NT2/D1 (cell line): ENCODE results near the gene OR10AD1.
A peak's percentile ranks its signal among the peaks of the same experiment; 100 is the strongest.

ENCODE experiments used
- DNase-seq: peaks from one replicate; pipeline ENCODE4 v3.0.0-alpha.2; 2011; ENCODE audit warnings: low read depth, low spot score
- H3K27me3 ChIP-seq: 2 replicates; pipeline ENCODE4 v1.6.0; 2011; ENCODE audit warnings: mild to moderate bottlenecking; ENCODE audit not compliant: insufficient read length, insufficient read depth
- H3K36me3 ChIP-seq: 2 replicates; pipeline ENCODE4 v1.6.1; 2011; ENCODE audit warnings: mild to moderate bottlenecking, low read length, mixed read lengths; ENCODE audit not compliant: insufficient read depth, insufficient read length
- H3K4me1 ChIP-seq: 2 replicates; pipeline ENCODE4 v1.5.1; 2011; ENCODE audit not compliant: insufficient read depth, insufficient read length
- H3K4me3 ChIP-seq: 2 replicates; pipeline ENCODE4 v1.5.1; 2011; ENCODE audit warnings: low read depth; ENCODE audit not compliant: insufficient read length
- H3K9ac ChIP-seq: 2 replicates; pipeline ENCODE4 v1.6.0; 2011; ENCODE audit warnings: low read depth; ENCODE audit not compliant: insufficient read length
- H3K9me3 ChIP-seq: 2 replicates; pipeline ENCODE4 v1.5.1; 2011; ENCODE audit warnings: mild to moderate bottlenecking, low read length; ENCODE audit not compliant: insufficient read depth
- SUZ12 ChIP-seq: IDR thresholded peaks from 2 replicates; pipeline ENCODE4 v1.6.1; 2011; ENCODE audit not compliant: insufficient read length, insufficient read depth; ENCODE audit errors: extremely low read depth
- YY1 ChIP-seq: IDR thresholded peaks from 2 replicates; pipeline ENCODE4 v1.6.1; 2011; ENCODE audit not compliant: insufficient read length, insufficient read depth
- ZNF274 ChIP-seq: IDR thresholded peaks from 2 replicates; pipeline ENCODE4 v1.6.1; 2011; ENCODE audit warnings: mild to moderate bottlenecking, low read depth, low read length

The OR10AD1 gene

GRCh38 chr12:48182631-48183030 is 20.5 kb downstream of the OR10AD1 start:
- peaks cover 57% of the 10 kb centered on the region for H3K27me3 ChIP-seq
- TF ChIP-seq SUZ12, result no peak
- no peak for TF ChIP-seq YY1
- no peak for TF ChIP-seq ZNF274
- peaks cover 11% of the 10 kb centered on the region for H3K4me1 ChIP-seq
- H3K4me3 ChIP-seq, result peak overlapping the region; percentile 72
- no peaks in the 10 kb centered on the region for H3K36me3 ChIP-seq
- peak overlapping the region; percentile 65 for H3K9ac ChIP-seq
- no peak for DNase-seq
- no peaks in the 10 kb centered on the region for H3K9me3 ChIP-seq

- no peaks in the 10 kb centered on the region for H3K9me3 ChIP-seq
- peaks cover 53% of the 10 kb centered on the region for H3K27me3 ChIP-seq
- peaks cover 10% of the 10 kb centered on the region for H3K4me1 ChIP-seq
Measured at GRCh38 chr12:48180857-48181495, 22.1 kb downstream of the OR10AD1 start.

DNA sequence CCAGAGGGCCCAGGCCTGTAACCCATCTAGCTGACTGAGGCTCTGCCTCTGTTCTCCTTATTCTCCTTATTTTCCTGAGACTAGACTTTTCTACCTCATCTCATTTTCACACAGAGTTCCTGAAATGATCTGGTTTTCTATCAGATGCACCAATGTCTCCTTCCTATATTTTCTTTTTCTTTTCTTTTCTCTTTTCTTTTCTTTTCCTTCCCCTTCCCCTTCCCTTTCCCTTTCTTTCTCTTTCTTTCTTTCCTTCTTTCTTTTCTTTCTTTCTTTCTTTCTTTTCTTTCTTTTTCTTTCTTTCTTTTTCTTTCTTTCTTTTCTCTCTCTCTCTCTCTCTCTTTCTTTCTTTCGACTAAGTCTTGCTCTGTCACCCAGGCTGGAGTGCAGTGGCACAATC is 22.7 kb downstream of the OR10AD1 start:
- H3K9ac ChIP-seq, result no peak overlapping the region
- DNase-seq, result no peak
- H3K4me1 ChIP-seq, result peaks cover 5% of the 10 kb centered on the region
- no peaks in the 10 kb centered on the region for H3K36me3 ChIP-seq
- H3K4me3 ChIP-seq, result no peak overlapping the region
- no peak for TF ChIP-seq YY1
- no peak for TF ChIP-seq SUZ12
- H3K9me3 ChIP-seq, result no peaks in the 10 kb centered on the region
- peaks cover 48% of the 10 kb centered on the region for H3K27me3 ChIP-seq

More at GRCh38 chr12:48180857-48181495, 22.1 kb downstream of the OR10AD1 start:
- no peak overlapping the region for H3K9ac ChIP-seq
- no peak for TF ChIP-seq YY1
- TF ChIP-seq ZNF274, result no peak
- TF ChIP-seq SUZ12, result no peak
- DNase-seq, result no peak
- H3K36me3 ChIP-seq, result no peaks in the 10 kb centered on the region
- no peak overlapping the region for H3K4me3 ChIP-seq

GRCh38 chr12:48179466-48179865 is 23.6 kb downstream of the OR10AD1 start:
- H3K9ac ChIP-seq, result no peak overlapping the region
- no peaks in the 10 kb centered on the region for H3K36me3 ChIP-seq
- peaks cover 38% of the 10 kb centered on the region for H3K27me3 ChIP-seq
- TF ChIP-seq YY1 (no peak), SUZ12 (no peak), ZNF274 (no peak)
- no peaks in the 10 kb centered on the region for H3K9me3 ChIP-seq
- H3K4me3 ChIP-seq, result no peak overlapping the region
- DNase-seq, result no peak
- peaks cover 3% of the 10 kb centered on the region for H3K4me1 ChIP-seq

DNA sequence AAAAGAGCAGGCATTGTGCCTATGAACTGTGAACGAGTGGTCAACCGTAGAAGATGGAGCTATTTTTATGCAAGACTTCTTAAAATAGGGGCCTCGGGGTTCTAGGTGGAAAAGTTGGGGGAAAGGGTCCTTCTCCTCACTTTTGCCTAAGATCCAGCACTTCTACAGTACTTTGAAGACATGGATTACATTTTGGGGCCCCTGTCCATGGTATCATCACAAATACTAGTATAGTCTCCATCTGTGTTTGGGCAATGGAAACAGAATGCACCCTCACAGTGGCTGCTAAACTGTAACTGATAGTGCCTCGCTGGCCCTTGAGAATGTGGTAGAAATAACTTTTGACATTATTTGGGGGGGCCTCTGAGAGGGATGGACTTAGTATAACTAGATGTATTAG is 25.1 kb downstream of the OR10AD1 start:
- peaks cover 27% of the 10 kb centered on the region for H3K27me3 ChIP-seq
- no peaks in the 10 kb centered on the region for H3K4me1 ChIP-seq
- H3K36me3 ChIP-seq, result no peaks in the 10 kb centered on the region

GRCh38 chr12:48176417-48176751 is 26.7 kb downstream of the OR10AD1 start:
- TF ChIP-seq SUZ12 (no peak), YY1 (no peak), ZNF274 (no peak)
- Histone ChIP-seq H3K9me3 (no peaks in the 10 kb centered on the region), H3K4me1 (no peaks in the 10 kb centered on the region), H3K4me3 (no peak overlapping the region), H3K27me3 (peaks cover 14% of the 10 kb centered on the region), H3K36me3 (no peaks in the 10 kb centered on the region), H3K9ac (no peak overlapping the region)
- no peak for DNase-seq

More for the DNA sequence above, 25.1 kb downstream of the OR10AD1 start:
- DNase-seq, result no peak
- Histone ChIP-seq H3K4me3 (no peak overlapping the region), H3K9ac (no peak overlapping the region), H3K9me3 (no peaks in the 10 kb centered on the region)
- TF ChIP-seq YY1 (no peak), SUZ12 (no peak), ZNF274 (no peak)

- no peak for DNase-seq
- peaks cover 9% of the 10 kb centered on the region for H3K27me3 ChIP-seq
- H3K9me3 ChIP-seq, result no peaks in the 10 kb centered on the region
- no peaks in the 10 kb centered on the region for H3K4me1 ChIP-seq
- TF ChIP-seq YY1 (no peak), ZNF274 (no peak), SUZ12 (no peak)
- H3K4me3 ChIP-seq, result no peak overlapping the region
- no peak overlapping the region for H3K9ac ChIP-seq
- H3K36me3 ChIP-seq, result no peaks in the 10 kb centered on the region
Measured at GRCh38 chr12:48175613-48176416, 27.3 kb downstream of the OR10AD1 start.
